Body of pancreas (tissue), 4 donors: ENCODE results near the gene FOXO1. TPM values are rescaled to one million over a fixed set of nuclear protein-coding genes. Genes with fewer than 3 reads are reported as not detected.

Source experiments
- ATAC-seq: fragments of 150-250 bp; one replicate; pipeline ENCODE4 v1.9.1; 2016
- DNase-seq, 4 donors: peaks; one replicate each; pipeline ENCODE4 v3.0.0-alpha.2; 2019
- H3K27ac ChIP-seq, 4 donors: fragments of 200-600 bp; sonication (generic); 1 replicate in 3 of 4; 2 replicates in 1 of 4; pipeline versions ENCODE4 v1.5.1 to v1.6.1; 2016 to 2019; ENCODE audit warnings: mild to moderate bottlenecking in 1 of 4, mixed read lengths in 1 of 4, moderate library complexity in 1 of 4
- H3K27me3 ChIP-seq, 2 donors: fragments of 200-600 bp; sonication (generic); one replicate each; pipeline ENCODE4 v1.6.0; 2016; ENCODE audit warnings: mild to moderate bottlenecking in 1 of 2
- H3K36me3 ChIP-seq, 2 donors: fragments of 200-600 bp; sonication (generic); replicated peaks in 1 of 2; 2 replicates each; pipeline ENCODE4 v1.5.1; 2016; ENCODE audit warnings: low read depth in 2 of 2; ENCODE audit not compliant: insufficient read depth in 1 of 2
- H3K4me1 ChIP-seq: fragments of 200-600 bp; sonication (generic); one replicate; pipeline ENCODE4 v1.6.0; 2016
- H3K4me3 ChIP-seq, 2 donors: fragments of 200-600 bp; sonication (generic); 1 replicate in 1 of 2; 2 replicates in 1 of 2; pipeline ENCODE4 v1.5.1; 2016 to 2019
- H3K9me3 ChIP-seq, 3 donors: fragments of 200-600 bp; sonication (generic); 1 replicate in 2 of 3; 2 replicates in 1 of 3; pipeline ENCODE4 v1.5.1; 2016
- POLR2A ChIP-seq, 3 donors: fragments of 450-650 bp; IDR thresholded peaks; one replicate each; pipeline ENCODE4 v1.6.1; 2016; ENCODE audit warnings: antibody characterized with exemption in 3 of 3, mild to moderate bottlenecking in 2 of 3
- WGBS, 2 donors: methylation state at CpG; one replicate each; pipeline ENCODE4 v1.1.5; 2017; 5-methylcytosine and 5-hydroxymethylcytosine counted together
- intact Hi-C: fragments of 100-400 bp; cut with DNase I; formaldehyde crosslinking; loops from one replicate; pipeline ENCODE4 v1.15.1; 2023
- total RNA-seq, 2 donors: library from RNA; depleted of rRNA; stranded (reverse); fragments of >200 nt; gene quantifications; one replicate each; pipeline ENCODE4 v1.1.0, GENCODE V29; 2016
- TF ChIP-seq, protein P1 (sequence below), 7 experiments: fragments of 450-650 bp in 4 of 7; fragments of 200-600 bp in 3 of 7; sonication (generic) in 3 of 7; IDR thresholded peaks; one replicate each; pipeline ENCODE4 v1.5.1; 2016 to 2019; ENCODE audit warnings: antibody characterized with exemption in 7 of 7

FOXO1 gene
- total RNA-seq, 2 donors from 2014 or later, result 24.1 to 51.1 TPM

GRCh38 chr13:40583738-40584137 is 82.7 kb downstream of the FOXO1 start:
- DNase-seq, result no peak
- TF ChIP-seq POLR2A (IDR thresholded peaks at IDR 0.05), result no peak
- TF ChIP-seq, protein P1, sequence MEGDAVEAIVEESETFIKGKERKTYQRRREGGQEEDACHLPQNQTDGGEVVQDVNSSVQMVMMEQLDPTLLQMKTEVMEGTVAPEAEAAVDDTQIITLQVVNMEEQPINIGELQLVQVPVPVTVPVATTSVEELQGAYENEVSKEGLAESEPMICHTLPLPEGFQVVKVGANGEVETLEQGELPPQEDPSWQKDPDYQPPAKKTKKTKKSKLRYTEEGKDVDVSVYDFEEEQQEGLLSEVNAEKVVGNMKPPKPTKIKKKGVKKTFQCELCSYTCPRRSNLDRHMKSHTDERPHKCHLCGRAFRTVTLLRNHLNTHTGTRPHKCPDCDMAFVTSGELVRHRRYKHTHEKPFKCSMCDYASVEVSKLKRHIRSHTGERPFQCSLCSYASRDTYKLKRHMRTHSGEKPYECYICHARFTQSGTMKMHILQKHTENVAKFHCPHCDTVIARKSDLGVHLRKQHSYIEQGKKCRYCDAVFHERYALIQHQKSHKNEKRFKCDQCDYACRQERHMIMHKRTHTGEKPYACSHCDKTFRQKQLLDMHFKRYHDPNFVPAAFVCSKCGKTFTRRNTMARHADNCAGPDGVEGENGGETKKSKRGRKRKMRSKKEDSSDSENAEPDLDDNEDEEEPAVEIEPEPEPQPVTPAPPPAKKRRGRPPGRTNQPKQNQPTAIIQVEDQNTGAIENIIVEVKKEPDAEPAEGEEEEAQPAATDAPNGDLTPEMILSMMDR (IDR thresholded peaks at IDR 0.05), result no peak
- intact Hi-C loops, result no loop called here
- H3K4me1 ChIP-seq, result peaks cover 72% of the 10 kb centered on the region
- H3K27me3 ChIP-seq, result no peaks in the 10 kb centered on the region
- H3K9me3 ChIP-seq, result no peaks in the 10 kb centered on the region
- H3K36me3 ChIP-seq, result no peaks in the 10 kb centered on the region
- H3K27ac ChIP-seq, result no peak overlapping the region
- ATAC-seq, result no peak
- H3K4me3 ChIP-seq, result no peak overlapping the region

DNA sequence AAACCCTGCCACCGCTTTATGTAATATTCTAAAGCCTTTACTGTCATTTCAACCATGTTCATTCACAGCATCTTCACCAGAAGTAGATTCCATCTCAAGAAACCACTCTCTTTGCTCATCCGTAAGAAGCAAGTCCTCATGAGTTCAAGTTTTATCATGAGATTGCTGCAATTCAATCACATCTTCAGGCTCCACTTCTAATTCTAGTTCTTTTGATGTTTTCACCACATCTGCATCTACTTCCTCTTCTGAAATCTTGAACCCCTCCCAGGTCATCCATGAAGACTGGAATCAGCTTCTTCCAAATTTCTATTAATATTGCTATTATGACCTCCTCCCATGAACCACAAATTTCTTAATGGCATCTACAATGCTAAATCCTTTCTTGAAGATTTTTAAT is 83.9 kb downstream of the FOXO1 start:
- ATAC-seq (no peak), DNase-seq (no peak)
- H3K27me3 ChIP-seq, result no peaks in the 10 kb centered on the region
- H3K36me3 ChIP-seq, result no peaks in the 10 kb centered on the region
- WGBS, 2 donors, result 98 to 99% methylated on average over 2 of the region's 2 CpGs
- no peak overlapping the region for H3K27ac ChIP-seq
- no peaks in the 10 kb centered on the region for H3K9me3 ChIP-seq
- no peak for TF ChIP-seq POLR2A (IDR thresholded peaks at IDR 0.05)
- TF ChIP-seq, protein P1 (IDR thresholded peaks at IDR 0.05), result no peak
- peaks cover 72% of the 10 kb centered on the region for H3K4me1 ChIP-seq
- H3K4me3 ChIP-seq, result no peak overlapping the region
- intact Hi-C loops, result no loop called here

GRCh38 chr13:40581277-40581579 is 85.2 kb downstream of the FOXO1 start:
- ATAC-seq, result no peak
- 72 to 74% methylated on average over 1 of the region's 1 CpG for WGBS, 2 donors

DNA sequence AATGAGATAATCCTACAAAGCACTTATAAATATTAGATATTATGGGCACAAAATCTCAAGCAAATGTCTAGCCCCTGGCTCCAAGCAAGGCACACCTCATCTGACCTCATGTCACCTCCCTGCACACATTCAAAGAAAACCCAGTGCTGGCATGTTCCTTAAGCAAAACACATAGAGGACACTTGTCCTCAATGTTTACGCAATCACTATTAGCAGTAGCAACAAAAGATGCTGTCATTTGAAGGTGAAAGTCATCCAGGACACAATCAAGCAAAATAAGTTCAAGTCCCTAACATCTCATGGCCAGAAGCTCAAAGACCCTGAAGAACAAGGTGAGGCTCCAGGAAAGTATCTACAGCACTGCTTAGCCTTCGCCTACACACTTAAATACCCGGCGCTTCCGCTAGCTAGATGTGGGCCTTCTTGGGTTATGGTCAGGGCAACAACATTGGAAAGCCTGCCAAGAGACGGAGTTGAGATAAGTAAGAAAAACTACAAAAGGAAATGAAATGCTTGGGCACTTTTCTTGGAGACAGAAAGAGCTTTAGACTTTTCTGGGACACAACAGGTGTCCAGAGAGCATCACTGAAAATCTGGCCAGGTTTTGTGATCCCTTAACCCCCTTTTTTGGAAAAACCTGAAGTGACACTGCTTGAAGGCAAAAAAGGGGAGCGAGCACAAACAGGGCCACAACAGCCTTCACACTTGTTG is 85.7 kb downstream of the FOXO1 start:
- no peak overlapping the region for H3K4me3 ChIP-seq
- ATAC-seq (no peak), DNase-seq (peak in 3 of 4 donors; percentile 31 to 62 (median 41))
- peaks cover 58% of the 10 kb centered on the region for H3K4me1 ChIP-seq
- H3K27ac ChIP-seq, result peak overlapping the region in 1 of 4 donors; percentile 6
- H3K36me3 ChIP-seq, result no peaks in the 10 kb centered on the region
- WGBS, 2 donors, result 56 to 61% methylated on average over 7 of the region's 7 CpGs
- no peak for TF ChIP-seq POLR2A (IDR thresholded peaks at IDR 0.05)
- TF ChIP-seq, protein P1 (IDR thresholded peaks at IDR 0.05), result no peak
- intact Hi-C loops, result no loop called here
- no peaks in the 10 kb centered on the region for H3K27me3 ChIP-seq
- no peaks in the 10 kb centered on the region for H3K9me3 ChIP-seq

More at GRCh38 chr13:40581277-40581579, 85.2 kb downstream of the FOXO1 start:
- TF ChIP-seq, protein P1 (IDR thresholded peaks at IDR 0.05), result no peak
- TF ChIP-seq POLR2A (IDR thresholded peaks at IDR 0.05), result no peak
- intact Hi-C loops, result no loop called here
- Histone ChIP-seq H3K4me1 (peaks cover 63% of the 10 kb centered on the region), H3K27ac (peak overlapping the region in 1 of 4 donors; percentile 6), H3K4me3 (no peak overlapping the region), H3K27me3 (no peaks in the 10 kb centered on the region), H3K36me3 (no peaks in the 10 kb centered on the region), H3K9me3 (no peaks in the 10 kb centered on the region)
- DNase-seq, result no peak

GRCh38 chr13:40579535-40579934 is 86.9 kb downstream of the FOXO1 start:
- Histone ChIP-seq H3K27ac (no peak overlapping the region), H3K4me1 (peaks cover 51% of the 10 kb centered on the region), H3K27me3 (no peaks in the 10 kb centered on the region), H3K36me3 (no peaks in the 10 kb centered on the region), H3K4me3 (no peak overlapping the region), H3K9me3 (no peaks in the 10 kb centered on the region)
- DNase-seq (no peak), ATAC-seq (no peak)
- TF ChIP-seq, protein P1 (IDR thresholded peaks at IDR 0.05), result no peak
- no peak for TF ChIP-seq POLR2A (IDR thresholded peaks at IDR 0.05)
- intact Hi-C loops, result no loop called here
- 89 to 94% methylated on average over 2 of the region's 2 CpGs for WGBS, 2 donors
